ENCODE data around the gene CIART.
A peak's percentile ranks its signal among the peaks of the same experiment; 100 is the strongest.

DNA sequence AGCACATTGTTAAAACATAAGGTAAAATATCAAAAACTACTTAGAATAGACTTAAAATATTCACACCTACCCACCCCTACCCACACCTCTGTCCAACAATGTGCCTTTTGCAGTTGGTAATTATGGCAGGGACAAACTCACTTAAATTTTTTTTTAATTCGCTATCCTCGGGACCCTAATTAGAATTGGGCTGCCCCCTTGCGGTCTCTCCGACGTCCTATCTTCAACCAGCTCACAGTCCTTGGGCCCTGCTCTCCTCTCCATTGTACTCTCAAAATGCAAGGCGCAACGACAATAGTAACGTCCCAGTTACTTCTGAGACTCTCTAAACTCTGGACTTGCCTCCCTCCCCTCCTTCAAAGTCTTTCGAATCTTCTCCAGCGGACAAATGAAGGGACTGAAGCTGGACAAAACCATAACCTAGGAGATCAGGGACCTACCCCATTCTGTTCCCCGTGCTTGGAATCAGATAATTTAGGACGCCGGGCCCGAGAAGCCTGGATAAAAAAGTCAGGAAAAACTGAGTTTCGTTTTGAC is 1.1 kb upstream of the CIART start:
- TF ChIP-seq, protein P1, sequence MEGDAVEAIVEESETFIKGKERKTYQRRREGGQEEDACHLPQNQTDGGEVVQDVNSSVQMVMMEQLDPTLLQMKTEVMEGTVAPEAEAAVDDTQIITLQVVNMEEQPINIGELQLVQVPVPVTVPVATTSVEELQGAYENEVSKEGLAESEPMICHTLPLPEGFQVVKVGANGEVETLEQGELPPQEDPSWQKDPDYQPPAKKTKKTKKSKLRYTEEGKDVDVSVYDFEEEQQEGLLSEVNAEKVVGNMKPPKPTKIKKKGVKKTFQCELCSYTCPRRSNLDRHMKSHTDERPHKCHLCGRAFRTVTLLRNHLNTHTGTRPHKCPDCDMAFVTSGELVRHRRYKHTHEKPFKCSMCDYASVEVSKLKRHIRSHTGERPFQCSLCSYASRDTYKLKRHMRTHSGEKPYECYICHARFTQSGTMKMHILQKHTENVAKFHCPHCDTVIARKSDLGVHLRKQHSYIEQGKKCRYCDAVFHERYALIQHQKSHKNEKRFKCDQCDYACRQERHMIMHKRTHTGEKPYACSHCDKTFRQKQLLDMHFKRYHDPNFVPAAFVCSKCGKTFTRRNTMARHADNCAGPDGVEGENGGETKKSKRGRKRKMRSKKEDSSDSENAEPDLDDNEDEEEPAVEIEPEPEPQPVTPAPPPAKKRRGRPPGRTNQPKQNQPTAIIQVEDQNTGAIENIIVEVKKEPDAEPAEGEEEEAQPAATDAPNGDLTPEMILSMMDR (IDR thresholded peaks at IDR 0.05): peak; percentile 38 to 83 (median 64)
- TF ChIP-seq POLR2A (IDR thresholded peaks at IDR 0.05): no peak
